Measurements from ENCODE around the gene TF. TPM values are rescaled to one million over a fixed set of nuclear protein-coding genes. Genes with fewer than 3 reads are reported as not detected.

Gene TF
- total RNA-seq, 4 donors from 2014 or later, result 13.9 to 154 (median 67.3) TPM

DNA sequence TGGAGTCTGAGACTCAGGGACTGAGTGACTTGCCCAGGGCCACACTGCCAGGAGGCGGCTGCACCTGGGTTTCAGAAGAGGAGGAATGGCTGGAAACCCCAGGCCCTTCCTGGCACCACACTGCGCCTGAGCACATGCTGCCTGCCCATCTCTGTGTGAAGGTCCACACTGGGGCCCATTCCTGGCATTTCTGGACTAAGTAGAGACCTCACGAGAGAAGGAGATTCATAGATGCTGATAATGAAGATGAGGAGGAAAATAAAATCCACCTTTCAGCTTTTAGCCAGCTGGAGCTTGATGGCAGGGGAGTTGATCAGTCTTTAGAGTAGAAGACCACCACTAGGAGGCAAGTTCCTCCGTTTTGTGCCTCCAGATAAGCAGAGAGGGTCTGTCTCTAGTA is 40.2 kb upstream of the TF start:
- TF ChIP-seq CTCF (IDR thresholded peaks at IDR 0.05; ENCODE audit: low read depth), result no peak

GRCh38 chr3:133709139-133709750 is 36.9 kb upstream of the TF start:
- no peak for TF ChIP-seq CTCF (IDR thresholded peaks at IDR 0.05; ENCODE audit: low read depth)

GRCh38 chr3:133711013-133711412 is 35.2 kb upstream of the TF start:
- TF ChIP-seq CTCF (IDR thresholded peaks at IDR 0.05; ENCODE audit: low read depth), result no peak

DNA sequence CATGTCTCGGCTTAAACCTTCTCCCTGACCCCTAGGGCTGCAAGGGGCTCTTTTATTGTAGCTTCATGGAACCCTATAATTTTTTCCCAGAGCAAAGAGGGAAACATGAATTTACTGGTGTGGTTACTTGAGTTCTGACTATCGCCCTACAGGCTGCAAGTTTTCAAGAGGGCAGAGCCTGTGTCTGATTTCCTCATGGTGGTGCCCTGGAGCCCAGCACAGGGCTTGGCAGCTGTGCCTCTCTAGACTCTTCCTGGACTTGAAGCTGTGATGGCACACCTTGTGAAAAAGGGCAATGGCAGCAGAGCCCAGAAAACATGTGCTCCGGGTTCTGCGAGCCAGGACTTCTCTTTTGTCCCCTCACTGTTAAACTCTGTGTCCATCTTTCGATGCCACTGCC is 34.2 kb upstream of the TF start:
- no peak for TF ChIP-seq CTCF (IDR thresholded peaks at IDR 0.05; ENCODE audit: low read depth)

GRCh38 chr3:133713347-133713746 is 32.8 kb upstream of the TF start:
- TF ChIP-seq CTCF (IDR thresholded peaks at IDR 0.05; ENCODE audit: low read depth), result no peak

GRCh38 chr3:133717424-133717823 is 28.8 kb upstream of the TF start:
- TF ChIP-seq CTCF (IDR thresholded peaks at IDR 0.05; ENCODE audit: low read depth), result no peak

DNA sequence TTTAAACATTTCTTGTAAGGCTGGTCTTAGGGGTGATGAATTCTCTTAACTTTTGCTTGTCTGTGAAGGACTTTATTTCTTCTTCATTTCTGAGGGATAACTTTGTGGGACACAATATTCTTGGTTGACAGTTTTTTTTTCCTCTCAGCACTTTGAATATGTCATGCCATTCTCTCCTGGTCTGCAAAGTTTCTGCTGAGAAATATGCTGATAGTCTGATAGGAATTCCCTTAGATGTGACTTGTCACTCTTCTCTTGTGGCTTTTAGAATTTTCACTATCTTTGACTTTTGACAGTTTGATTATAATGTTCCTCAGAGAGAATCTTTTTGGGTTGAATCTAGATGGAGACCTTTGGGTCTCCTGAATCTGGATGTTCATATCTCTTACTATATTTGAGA is 23.3 kb upstream of the TF start:
- no peak for TF ChIP-seq CTCF (IDR thresholded peaks at IDR 0.05; ENCODE audit: low read depth)
